Osteocyte (in vitro differentiated cells): ENCODE measurements around the gene KRT3. TPM values are rescaled to one million over a fixed set of nuclear protein-coding genes. Genes with fewer than 3 reads are reported as not detected.

ENCODE experiments used
- DNase-seq: peaks from one replicate; pipeline ENCODE4 v3.0.0; 2021; ENCODE audit warnings: mixed read lengths; ENCODE audit not compliant: unreplicated experiment; ENCODE audit errors: extremely low spot score
- H3K27ac Mint-ChIP-seq: one replicate; pipeline ENCODE4 v1.8.0; 2021; ENCODE audit warnings: mild to moderate bottlenecking, mixed read lengths; ENCODE audit not compliant: unreplicated experiment
- H3K27me3 Mint-ChIP-seq: one replicate; pipeline ENCODE4 v1.8.0; 2021; ENCODE audit warnings: mixed read lengths; ENCODE audit not compliant: unreplicated experiment
- H3K36me3 Mint-ChIP-seq: one replicate; pipeline ENCODE4 v1.8.0; 2021; ENCODE audit warnings: mixed read lengths; ENCODE audit not compliant: unreplicated experiment
- H3K4me1 Mint-ChIP-seq: one replicate; pipeline ENCODE4 v1.8.0; 2021; ENCODE audit warnings: mixed read lengths; ENCODE audit not compliant: unreplicated experiment
- H3K4me3 Mint-ChIP-seq: one replicate; pipeline ENCODE4 v1.8.0; 2021; ENCODE audit warnings: mild to moderate bottlenecking, moderate library complexity, mixed read lengths; ENCODE audit not compliant: unreplicated experiment
- H3K9me3 Mint-ChIP-seq: one replicate; pipeline ENCODE4 v1.8.0; 2021; ENCODE audit warnings: mixed read lengths; ENCODE audit not compliant: unreplicated experiment
- total RNA-seq: library from RNA; stranded (reverse); gene quantifications from 2 replicates; pipeline ENCODE4 v1.2.1, GENCODE V29; 2021
- TF ChIP-seq, protein P1 (sequence below): fragments of 200-600 bp; sonication (generic); IDR thresholded peaks from 2 replicates; pipeline ENCODE4 v1.5.0; 2021; ENCODE audit warnings: antibody characterized with exemption, mild to moderate bottlenecking, moderate library complexity

The KRT3 gene
- total RNA-seq, 1 donor from 2014 or later, result not detected

DNA sequence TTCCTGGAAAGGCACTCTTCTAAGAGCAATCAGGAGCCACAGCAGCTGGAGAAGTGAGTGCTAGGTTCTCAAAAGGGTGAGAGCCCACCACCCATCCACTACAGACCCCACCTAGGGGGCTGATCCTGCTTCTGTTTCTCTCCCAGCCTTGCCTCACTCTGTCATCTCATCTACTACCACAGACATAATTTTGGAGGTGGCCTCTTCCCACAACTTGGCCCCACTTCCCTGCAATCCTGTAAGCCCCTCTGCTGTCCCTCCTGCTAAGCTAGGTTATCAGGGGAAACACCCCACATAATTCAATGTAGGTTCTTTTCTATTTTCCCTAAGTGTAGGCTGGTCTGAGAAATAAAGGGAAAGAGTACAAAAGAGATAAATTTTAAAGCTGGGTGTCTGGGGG lies 35.3 kb downstream of the KRT3 start:
- TF ChIP-seq, protein P1, sequence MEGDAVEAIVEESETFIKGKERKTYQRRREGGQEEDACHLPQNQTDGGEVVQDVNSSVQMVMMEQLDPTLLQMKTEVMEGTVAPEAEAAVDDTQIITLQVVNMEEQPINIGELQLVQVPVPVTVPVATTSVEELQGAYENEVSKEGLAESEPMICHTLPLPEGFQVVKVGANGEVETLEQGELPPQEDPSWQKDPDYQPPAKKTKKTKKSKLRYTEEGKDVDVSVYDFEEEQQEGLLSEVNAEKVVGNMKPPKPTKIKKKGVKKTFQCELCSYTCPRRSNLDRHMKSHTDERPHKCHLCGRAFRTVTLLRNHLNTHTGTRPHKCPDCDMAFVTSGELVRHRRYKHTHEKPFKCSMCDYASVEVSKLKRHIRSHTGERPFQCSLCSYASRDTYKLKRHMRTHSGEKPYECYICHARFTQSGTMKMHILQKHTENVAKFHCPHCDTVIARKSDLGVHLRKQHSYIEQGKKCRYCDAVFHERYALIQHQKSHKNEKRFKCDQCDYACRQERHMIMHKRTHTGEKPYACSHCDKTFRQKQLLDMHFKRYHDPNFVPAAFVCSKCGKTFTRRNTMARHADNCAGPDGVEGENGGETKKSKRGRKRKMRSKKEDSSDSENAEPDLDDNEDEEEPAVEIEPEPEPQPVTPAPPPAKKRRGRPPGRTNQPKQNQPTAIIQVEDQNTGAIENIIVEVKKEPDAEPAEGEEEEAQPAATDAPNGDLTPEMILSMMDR, result no peak
- H3K27me3 Mint-ChIP-seq, result peaks cover 17% of the 10 kb centered on the region
- no peaks in the 10 kb centered on the region for H3K4me1 Mint-ChIP-seq
- peaks cover 9% of the 10 kb centered on the region for H3K9me3 Mint-ChIP-seq
- H3K27ac Mint-ChIP-seq, result no peak overlapping the region
- H3K36me3 Mint-ChIP-seq, result no peaks in the 10 kb centered on the region
- no peak overlapping the region for H3K4me3 Mint-ChIP-seq
- no peak for DNase-seq

DNA sequence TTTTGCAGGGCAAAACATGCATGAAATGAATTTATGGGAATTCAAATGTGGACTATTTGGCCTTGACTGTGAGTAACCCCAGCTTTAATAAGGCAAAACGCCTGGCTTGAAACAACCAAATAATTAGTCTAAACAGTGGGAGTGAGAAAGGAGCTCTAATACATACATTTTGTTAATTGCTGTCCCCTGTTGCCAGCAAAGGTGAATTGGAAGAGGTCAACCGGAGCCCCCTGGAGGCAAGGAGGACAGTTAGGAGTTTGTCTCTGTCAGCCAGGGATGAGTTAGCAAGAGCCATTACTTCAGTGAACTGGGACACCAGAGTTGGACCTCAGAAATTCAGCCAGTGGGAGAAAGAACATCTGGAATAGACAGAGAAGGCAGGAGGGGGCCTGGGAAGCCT lies 36.2 kb downstream of the KRT3 start:
- peaks cover 11% of the 10 kb centered on the region for H3K27me3 Mint-ChIP-seq
- DNase-seq, result no peak
- H3K9me3 Mint-ChIP-seq, result peaks cover 9% of the 10 kb centered on the region
- no peak overlapping the region for H3K27ac Mint-ChIP-seq
- no peaks in the 10 kb centered on the region for H3K36me3 Mint-ChIP-seq
- no peaks in the 10 kb centered on the region for H3K4me1 Mint-ChIP-seq
- H3K4me3 Mint-ChIP-seq, result no peak overlapping the region
- TF ChIP-seq, protein P1, result no peak

DNA sequence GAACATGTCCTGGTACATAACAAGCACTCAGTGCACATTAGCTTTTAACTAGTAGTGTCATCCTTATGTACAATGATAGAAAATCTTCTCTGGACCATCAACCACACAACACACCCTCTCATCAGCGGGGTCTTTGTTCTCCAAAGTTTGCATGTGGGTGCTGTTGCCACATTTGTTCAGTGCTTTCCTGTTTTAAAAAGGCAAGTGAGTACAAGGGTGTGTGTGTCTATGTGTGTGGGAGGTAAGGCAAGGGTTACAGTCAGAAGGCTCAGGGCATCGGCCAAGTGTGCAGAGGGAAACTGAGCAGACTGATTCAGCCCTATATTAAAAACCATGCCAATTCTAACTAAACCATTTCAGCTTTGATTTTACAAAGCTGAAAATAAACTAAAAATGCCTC lies 36.7 kb downstream of the KRT3 start:
- Mint-ChIP-seq H3K4me3 (no peak overlapping the region), H3K36me3 (no peaks in the 10 kb centered on the region), H3K27ac (no peak overlapping the region), H3K27me3 (peaks cover 6% of the 10 kb centered on the region), H3K4me1 (no peaks in the 10 kb centered on the region), H3K9me3 (peaks cover 9% of the 10 kb centered on the region)
- DNase-seq, result no peak
- TF ChIP-seq, protein P1, result no peak

DNA sequence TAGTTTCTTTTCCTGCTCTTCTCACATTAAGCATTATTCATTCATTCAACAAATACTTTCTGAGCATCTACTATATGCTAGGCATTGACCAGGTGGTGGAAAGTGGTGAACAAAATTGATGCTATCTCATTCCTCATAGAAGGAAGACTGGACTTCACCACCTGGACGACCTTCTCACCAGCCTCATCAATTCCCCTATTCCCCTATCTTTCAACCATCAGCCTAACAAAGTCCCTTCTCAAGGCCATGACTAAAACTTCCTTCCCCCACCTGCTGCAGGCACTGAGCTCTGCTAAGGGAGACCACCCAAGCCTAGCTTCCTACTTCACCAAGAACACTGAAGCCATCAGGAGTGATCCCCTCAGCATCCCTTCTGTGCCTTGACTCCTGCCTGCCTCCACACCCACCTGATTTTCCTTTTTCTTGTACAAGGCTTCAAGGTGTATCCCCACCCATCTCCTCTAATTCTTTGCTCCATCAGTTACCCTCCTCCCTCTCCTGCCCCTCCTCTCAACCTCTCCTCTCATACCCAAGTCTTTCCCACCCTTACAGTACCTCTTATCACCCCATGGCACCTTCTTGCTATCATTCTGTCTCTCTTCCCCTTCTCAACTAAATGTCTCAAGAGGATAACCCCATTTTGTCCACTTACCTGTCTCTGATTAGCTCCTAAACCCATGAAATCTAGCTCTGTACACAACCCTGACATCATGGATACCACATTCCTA lies 38.3 kb downstream of the KRT3 start:
- TF ChIP-seq, protein P1, result no peak
- DNase-seq, result no peak
- no peak overlapping the region for H3K27ac Mint-ChIP-seq
- peaks cover 8% of the 10 kb centered on the region for H3K9me3 Mint-ChIP-seq
- no peaks in the 10 kb centered on the region for H3K36me3 Mint-ChIP-seq
- H3K4me1 Mint-ChIP-seq, result no peaks in the 10 kb centered on the region
- peaks cover 2% of the 10 kb centered on the region for H3K27me3 Mint-ChIP-seq
- H3K4me3 Mint-ChIP-seq, result no peak overlapping the region

DNA sequence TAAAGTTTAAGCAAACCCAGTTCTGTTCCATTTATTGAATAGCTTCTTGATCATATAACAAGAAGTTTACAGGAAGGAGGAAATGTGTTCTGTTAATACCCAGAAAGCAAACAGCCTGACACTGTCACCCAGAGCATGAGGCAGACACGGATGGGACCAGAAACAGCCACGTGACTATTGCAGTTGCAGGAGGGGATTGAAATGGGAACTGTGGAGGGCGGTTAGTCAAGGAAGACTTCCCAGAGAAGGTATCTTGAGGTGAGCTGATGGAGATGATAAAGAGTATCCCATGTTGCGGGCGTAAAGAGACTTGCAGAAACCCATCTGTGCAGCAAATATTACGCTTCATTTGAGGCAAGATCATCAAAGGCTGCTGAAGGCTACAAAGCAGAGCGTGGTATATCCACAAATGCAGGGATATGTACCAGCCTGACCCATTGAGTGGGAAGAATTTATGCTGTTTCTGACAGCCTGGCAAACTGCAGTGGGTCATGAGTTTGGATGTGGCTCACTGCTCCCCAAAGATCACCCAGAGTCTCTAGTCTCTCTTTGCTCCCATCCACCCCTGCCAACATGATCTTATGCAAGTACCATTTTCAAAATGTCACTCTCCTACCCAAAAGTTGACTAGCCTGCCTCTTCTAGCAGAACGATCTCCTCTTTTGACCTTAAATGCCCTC lies 39.5 kb downstream of the KRT3 start:
- Mint-ChIP-seq H3K27me3 (peaks cover 2% of the 10 kb centered on the region), H3K9me3 (peaks cover 4% of the 10 kb centered on the region), H3K27ac (no peak overlapping the region), H3K4me3 (no peak overlapping the region), H3K36me3 (no peaks in the 10 kb centered on the region), H3K4me1 (no peaks in the 10 kb centered on the region)
- no peak for DNase-seq
- TF ChIP-seq, protein P1, result no peak
